Keratinocyte (primary cell): Measurements from ENCODE around the gene NOP14.

ENCODE experiments used
- EZH2 ChIP-seq: IDR thresholded peaks from one replicate; pipeline ENCODE4 v1.6.1; 2012; ENCODE audit warnings: inconsistent platforms, mild to moderate bottlenecking, low read length, moderate library complexity
- TF ChIP-seq, protein P1 (sequence below), 3 experiments: IDR thresholded peaks in 1 of 3; conservative IDR thresholded peaks in 1 of 3; optimal IDR thresholded peaks in 1 of 3; 2 replicates in 2 of 3; 3 replicates in 1 of 3; pipeline versions ENCODE3 to v1.5.1; 2011; ENCODE audit warnings: low read length in 3 of 3, mild to moderate bottlenecking in 3 of 3, moderate library complexity in 2 of 3, control low read depth in 1 of 3, inconsistent platforms in 1 of 3; ENCODE audit not compliant: insufficient read depth in 2 of 3; ENCODE audit errors: extremely low read depth in 1 of 3

DNA sequence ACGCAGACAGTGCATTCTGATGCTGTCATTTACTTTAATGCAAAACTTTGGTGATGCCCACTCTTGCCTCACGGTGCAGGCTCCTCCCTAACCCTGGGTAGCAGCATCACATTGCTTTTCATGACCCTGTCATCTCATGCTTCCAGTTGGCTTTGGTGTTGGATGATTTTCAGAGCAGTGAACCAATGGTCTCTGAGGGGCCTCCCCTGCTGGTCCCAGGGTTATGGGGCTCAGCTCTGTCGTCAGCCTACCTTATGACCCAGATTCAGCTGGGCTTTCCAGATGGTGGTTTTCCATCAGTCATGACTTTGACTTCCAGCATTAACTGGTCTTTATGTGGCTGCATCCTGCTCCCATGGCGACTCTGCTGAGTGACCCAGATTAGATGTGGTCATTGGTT lies 56.0 kb downstream of the NOP14 start:
- TF ChIP-seq EZH2: no peak
- TF ChIP-seq, protein P1, sequence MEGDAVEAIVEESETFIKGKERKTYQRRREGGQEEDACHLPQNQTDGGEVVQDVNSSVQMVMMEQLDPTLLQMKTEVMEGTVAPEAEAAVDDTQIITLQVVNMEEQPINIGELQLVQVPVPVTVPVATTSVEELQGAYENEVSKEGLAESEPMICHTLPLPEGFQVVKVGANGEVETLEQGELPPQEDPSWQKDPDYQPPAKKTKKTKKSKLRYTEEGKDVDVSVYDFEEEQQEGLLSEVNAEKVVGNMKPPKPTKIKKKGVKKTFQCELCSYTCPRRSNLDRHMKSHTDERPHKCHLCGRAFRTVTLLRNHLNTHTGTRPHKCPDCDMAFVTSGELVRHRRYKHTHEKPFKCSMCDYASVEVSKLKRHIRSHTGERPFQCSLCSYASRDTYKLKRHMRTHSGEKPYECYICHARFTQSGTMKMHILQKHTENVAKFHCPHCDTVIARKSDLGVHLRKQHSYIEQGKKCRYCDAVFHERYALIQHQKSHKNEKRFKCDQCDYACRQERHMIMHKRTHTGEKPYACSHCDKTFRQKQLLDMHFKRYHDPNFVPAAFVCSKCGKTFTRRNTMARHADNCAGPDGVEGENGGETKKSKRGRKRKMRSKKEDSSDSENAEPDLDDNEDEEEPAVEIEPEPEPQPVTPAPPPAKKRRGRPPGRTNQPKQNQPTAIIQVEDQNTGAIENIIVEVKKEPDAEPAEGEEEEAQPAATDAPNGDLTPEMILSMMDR (optimal IDR thresholded peaks at IDR 0.05 in 1 of 3, IDR thresholded peaks at IDR 0.05 in 1 of 3, conservative IDR thresholded peaks at IDR 0.05 in 1 of 3; ENCODE audit: extremely low read depth in 1 of 3, insufficient read depth in 2 of 3, low read length in 3 of 3): no peak
